ENCODE results near the gene HBE1. TPM values are rescaled to one million over a fixed set of nuclear protein-coding genes. Genes with fewer than 3 reads are reported as not detected.

Gene HBE1
- total and polyA plus RNA-seq, 2 of the 4 experiments (the other 2 are of a cell fraction), result 3.2 to 12.7 TPM

DNA sequence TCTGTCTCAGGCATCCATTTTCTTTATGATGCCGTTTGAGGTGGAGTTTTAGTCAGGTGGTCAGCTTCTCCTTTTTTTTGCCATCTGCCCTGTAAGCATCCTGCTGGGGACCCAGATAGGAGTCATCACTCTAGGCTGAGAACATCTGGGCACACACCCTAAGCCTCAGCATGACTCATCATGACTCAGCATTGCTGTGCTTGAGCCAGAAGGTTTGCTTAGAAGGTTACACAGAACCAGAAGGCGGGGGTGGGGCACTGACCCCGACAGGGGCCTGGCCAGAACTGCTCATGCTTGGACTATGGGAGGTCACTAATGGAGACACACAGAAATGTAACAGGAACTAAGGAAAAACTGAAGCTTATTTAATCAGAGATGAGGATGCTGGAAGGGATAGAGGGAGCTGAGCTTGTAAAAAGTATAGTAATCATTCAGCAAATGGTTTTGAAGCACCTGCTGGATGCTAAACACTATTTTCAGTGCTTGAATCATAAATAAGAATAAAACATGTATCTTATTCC, 10.9 kb upstream of the HBE1 start:
- Histone ChIP-seq H3K9ac (ENCODE audit: low read depth, low read length) (no peak overlapping the region), H3K14ac (replicated peaks; ENCODE audit: low read depth, low read length) (peak overlapping the region; percentile 90; the same call in 1 of the 2 replicates), H3K4me3 (ENCODE audit: insufficient read depth, low read depth, low read length) (no peak overlapping the region), H3K9me1 (ENCODE audit: insufficient read depth, low read length) (peaks cover 7% of the 10 kb centered on the region; the same call in 1 of the 2 replicates), H3K23ac (ENCODE audit: low read depth, low read length) (no peak overlapping the region), H3K79me1 (ENCODE audit: low read depth in 1 of 2, low read length in 2 of 2) (no peaks in the 10 kb centered on the region), H4K8ac (ENCODE audit: low read depth in 2 of 2, low read length in 2 of 2) (peak overlapping the region; percentile 67 to 97; a peak in 1 of 4 replicates), H2BK20ac (ENCODE audit: low read depth, low read length) (peak overlapping the region; percentile 99; the same call in 1 of the 2 replicates), H3K4ac (ENCODE audit: low read depth, low read length) (peak overlapping the region; percentile 82), H2BK15ac (ENCODE audit: low read depth, low read length) (0 out of 3 replicates have a peak overlapping the region, but pooled peaks have one; percentile 9), H2BK120ac (ENCODE audit: low read depth, low read length) (peak overlapping the region; percentile 98), H3K56ac (ENCODE audit: extremely low read depth, insufficient read depth, low read length) (peak overlapping the region; percentile 54; the same call in 1 of the 2 replicates), H3K36me3 (ENCODE audit: control insufficient read depth, insufficient read depth, low read length) (no peaks in the 10 kb centered on the region), H3K27me3 (ENCODE audit: control insufficient read depth, insufficient read depth, low read length) (no peaks in the 10 kb centered on the region), H3K27ac (ENCODE audit: insufficient read depth, low read length) (peak overlapping the region; percentile 85; the same call in 1 of the 2 replicates), H4K20me1 (ENCODE audit: insufficient read depth, low read length) (no peaks in the 10 kb centered on the region), H3K9me3 (ENCODE audit: control insufficient read depth, insufficient read depth, low read length) (no peaks in the 10 kb centered on the region), H2AK9ac (replicated peaks; ENCODE audit: low read depth, low read length, poor library complexity) (no peak overlapping the region), H2BK5ac (ENCODE audit: low read depth, low read length, poor library complexity, severe bottlenecking) (peak overlapping the region; percentile 94), H3K4me2 (ENCODE audit: low read depth, low read length) (no peak overlapping the region), H3K4me1 (ENCODE audit: control insufficient read depth, insufficient read depth, low read length) (peaks cover 14% of the 10 kb centered on the region), H2AFZ (replicated peaks; ENCODE audit: low read length, poor library complexity) (peak overlapping the region; percentile 47), H4K91ac (ENCODE audit: insufficient read depth, low read depth, low read length) (peak overlapping the region; percentile 96; the same call in 1 of the 2 replicates), H2AK5ac (ENCODE audit: low read depth, low read length) (no peak overlapping the region), H3K18ac (ENCODE audit: low read depth, low read length) (no peak overlapping the region), H4K5ac (ENCODE audit: low read depth, low read length) (no peak overlapping the region; the same call in 1 of the 2 replicates)
- peak; percentile 99 for ATAC-seq (ENCODE audit: low read depth)
- POLR2A ChIA-PET (ENCODE audit: unreplicated experiment), result interaction anchor here (0.6 kb wide), 1 partner anchor 84 kb away, joined by 4 read pairs; no protein-coding TSS in a partner anchor
- peak; percentile 100 for DNase-seq
- CTCF ChIA-PET, result interaction anchor here (1.1 to 1.3 kb wide), 2 partner anchors 11 to 13 kb away, joined by 3 read pairs; no protein-coding TSS in a partner anchor
- intact Hi-C loops (cut with micrococcal nuclease), result no loop called here
- in situ Hi-C loops (cut with MboI; ENCODE audit: low sequenced_read_pairs), result loop anchor here (10.0 kb wide), 1 partner anchor 84 kb away; no protein-coding TSS in a partner anchor
- WGBS, 2 experiments (ENCODE audit: extremely low coverage in 2 of 2, insufficient read length in 1 of 2), result 8% methylated on average over 2 of the region's 3 CpGs; no CpG with 5 or more reads in 1 of the 2 experiments
- BruUV-seq (replicated peaks), result no TSS peak
- dilution Hi-C loops (cut with HindIII; ENCODE audit: low sequenced_read_pairs, unreplicated experiment), result no loop called here
- TF ChIP-seq RFX5 (IDR thresholded peaks at IDR 0.05; ENCODE audit: low read depth, low read length) (no peak), ELK1 (IDR thresholded peaks at IDR 0.05; ENCODE audit: borderline replicate concordance, low read depth, low read length) (no peak), MAZ (IDR thresholded peaks at IDR 0.05; ENCODE audit: borderline replicate concordance, low read depth, low read length) (peak; percentile 45; the same call in 1 of the 2 replicates), RAD21 (IDR thresholded peaks at IDR 0.05; ENCODE audit: low read length) (no peak), FOS (IDR thresholded peaks at IDR 0.05; ENCODE audit: low read depth, low read length) (peak; percentile 100), NFE2L2 (IDR thresholded peaks at IDR 0.05; ENCODE audit: low read depth, low read length) (peak; percentile 100), SMC3 (IDR thresholded peaks at IDR 0.05; ENCODE audit: low read depth, low read length) (peak; percentile 14; the same call in 1 of the 2 replicates), MXI1 (IDR thresholded peaks at IDR 0.05; ENCODE audit: borderline replicate concordance, low read depth, low read length) (no peak), CHD1 (IDR thresholded peaks at IDR 0.05; ENCODE audit: low read depth, low read length) (no peak), CEBPB (IDR thresholded peaks at IDR 0.05; ENCODE audit: low read depth, low read length) (0 out of 2 replicates have a peak, but pooled peaks have one; percentile 51), RCOR1 (IDR thresholded peaks at IDR 0.05; ENCODE audit: insufficient replicate concordance, low read length) (peak; percentile 95), USF2 (IDR thresholded peaks at IDR 0.05; ENCODE audit: low read depth, low read length) (peak; percentile 67), POLR2A (IDR thresholded peaks at IDR 0.05; ENCODE audit: low read depth, low read length) (no peak)
- TF ChIP-seq, protein P1, sequence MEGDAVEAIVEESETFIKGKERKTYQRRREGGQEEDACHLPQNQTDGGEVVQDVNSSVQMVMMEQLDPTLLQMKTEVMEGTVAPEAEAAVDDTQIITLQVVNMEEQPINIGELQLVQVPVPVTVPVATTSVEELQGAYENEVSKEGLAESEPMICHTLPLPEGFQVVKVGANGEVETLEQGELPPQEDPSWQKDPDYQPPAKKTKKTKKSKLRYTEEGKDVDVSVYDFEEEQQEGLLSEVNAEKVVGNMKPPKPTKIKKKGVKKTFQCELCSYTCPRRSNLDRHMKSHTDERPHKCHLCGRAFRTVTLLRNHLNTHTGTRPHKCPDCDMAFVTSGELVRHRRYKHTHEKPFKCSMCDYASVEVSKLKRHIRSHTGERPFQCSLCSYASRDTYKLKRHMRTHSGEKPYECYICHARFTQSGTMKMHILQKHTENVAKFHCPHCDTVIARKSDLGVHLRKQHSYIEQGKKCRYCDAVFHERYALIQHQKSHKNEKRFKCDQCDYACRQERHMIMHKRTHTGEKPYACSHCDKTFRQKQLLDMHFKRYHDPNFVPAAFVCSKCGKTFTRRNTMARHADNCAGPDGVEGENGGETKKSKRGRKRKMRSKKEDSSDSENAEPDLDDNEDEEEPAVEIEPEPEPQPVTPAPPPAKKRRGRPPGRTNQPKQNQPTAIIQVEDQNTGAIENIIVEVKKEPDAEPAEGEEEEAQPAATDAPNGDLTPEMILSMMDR (conservative IDR thresholded peaks at IDR 0.05; ENCODE audit: low read depth, low read length), result no peak
